ENCODE results near the gene GNAI3. TPM values are rescaled to one million over a fixed set of nuclear protein-coding genes. Genes with fewer than 3 reads are reported as not detected.

The GNAI3 gene
- total RNA-seq, 2 donors from 2014 or later = 3.6 to 4.9 TPM

- H3K27ac ChIP-seq = no peak overlapping the region
These were observed 46.6 kb upstream of the GNAI3 start for GRCh38 chr1:109501644-109502363.

GRCh38 chr1:109502364-109502851, 46.0 kb upstream of the GNAI3 start:
- ATAC-seq (peak; percentile 45), DNase-seq (peak in 2 of 4 donors; percentile 30 to 41)
- intact Hi-C loops (cut with DNase I) = no loop called here
- Histone ChIP-seq H3K4me3 (no peak overlapping the region), H3K9me3 (no peaks in the 10 kb centered on the region), H3K4me1 (no peaks in the 10 kb centered on the region), H3K27ac (no peak overlapping the region), H3K27me3 (no peaks in the 10 kb centered on the region), H3K36me3 (replicated peaks in 1 of 2; ENCODE audit: insufficient read depth in 1 of 2, low read depth in 2 of 2) (no peaks in the 10 kb centered on the region)
- TF ChIP-seq POLR2A (IDR thresholded peaks at IDR 0.05) (no peak), CTCF (IDR thresholded peaks at IDR 0.05) (no peak)
- WGBS, 2 donors = 54 to 56% methylated on average over 3 of the region's 3 CpGs

More at GRCh38 chr1:109501644-109502363, 46.6 kb upstream of the GNAI3 start:
- Histone ChIP-seq H3K9me3 (no peaks in the 10 kb centered on the region), H3K4me3 (no peak overlapping the region), H3K36me3 (replicated peaks in 1 of 2; ENCODE audit: insufficient read depth in 1 of 2, low read depth in 2 of 2) (no peaks in the 10 kb centered on the region), H3K4me1 (no peaks in the 10 kb centered on the region), H3K27me3 (no peaks in the 10 kb centered on the region)
- WGBS, 2 donors = 65 to 88% methylated on average over 4 to 5 of the region's 5 CpGs
- no peak for ATAC-seq
- TF ChIP-seq CTCF (IDR thresholded peaks at IDR 0.05) = no peak
- no peak for TF ChIP-seq POLR2A (IDR thresholded peaks at IDR 0.05)
- intact Hi-C loops (cut with DNase I) = no loop called here
- no peak for DNase-seq

- DNase-seq (no peak), ATAC-seq (no peak)
- Histone ChIP-seq H3K36me3 (replicated peaks in 1 of 2; ENCODE audit: insufficient read depth in 1 of 2, low read depth in 2 of 2) (no peaks in the 10 kb centered on the region), H3K4me3 (no peak overlapping the region), H3K9me3 (no peaks in the 10 kb centered on the region), H3K4me1 (peaks cover 11% of the 10 kb centered on the region), H3K27me3 (no peaks in the 10 kb centered on the region), H3K27ac (no peak overlapping the region)
- TF ChIP-seq CTCF (IDR thresholded peaks at IDR 0.05) = no peak
- no peak for TF ChIP-seq POLR2A (IDR thresholded peaks at IDR 0.05)
- WGBS, 2 donors = 70 to 75% methylated on average over 5 of the region's 5 CpGs
- intact Hi-C loops (cut with DNase I) = no loop called here
These were observed 44.5 kb upstream of the GNAI3 start for GRCh38 chr1:109503935-109504334.

GRCh38 chr1:109504974-109505373, 43.4 kb upstream of the GNAI3 start:
- no peak overlapping the region for H3K27ac ChIP-seq
- no peak overlapping the region for H3K4me3 ChIP-seq
- DNase-seq = no peak
- peaks cover 17% of the 10 kb centered on the region for H3K4me1 ChIP-seq
- TF ChIP-seq POLR2A (IDR thresholded peaks at IDR 0.05) (no peak), CTCF (IDR thresholded peaks at IDR 0.05) (no peak)
- no peak for ATAC-seq
- no peaks in the 10 kb centered on the region for H3K27me3 ChIP-seq
- no peaks in the 10 kb centered on the region for H3K9me3 ChIP-seq
- whole genome bisulfite sequencing, 2 donors = 70 to 82% methylated on average over 1 of the region's 1 CpG
- H3K36me3 ChIP-seq (replicated peaks in 1 of 2; ENCODE audit: insufficient read depth in 1 of 2, low read depth in 2 of 2) = no peaks in the 10 kb centered on the region
- intact Hi-C loops (cut with DNase I) = no loop called here

Data from body of pancreas (tissue), 4 donors.